ENCODE measurements around the gene UBR1.
"Not testable (repeated sequence)": the region's sequence is repeated elsewhere in the genome, so short reads cannot be mapped to it uniquely, and the experiment has no call there.

Gene UBR1

DNA sequence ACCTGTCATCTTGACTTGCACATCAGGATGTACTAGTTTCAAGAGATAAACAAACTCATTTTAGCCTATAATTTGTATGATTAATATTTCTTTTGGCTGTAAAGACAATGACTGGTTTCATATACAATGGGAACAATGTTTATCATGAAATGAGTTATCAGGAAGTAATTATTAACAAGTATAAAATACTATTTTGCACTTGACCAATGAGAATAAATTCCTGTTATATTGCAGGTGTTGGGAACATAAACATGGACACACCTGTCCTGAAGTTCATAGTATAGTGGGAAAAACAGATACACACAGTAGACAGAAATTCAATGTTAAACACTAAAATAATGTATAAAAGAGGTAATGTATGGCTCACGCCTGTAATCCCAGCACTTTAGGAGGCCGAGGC lies 56.9 kb downstream of the UBR1 start:
- DNase-seq = no peak

DNA sequence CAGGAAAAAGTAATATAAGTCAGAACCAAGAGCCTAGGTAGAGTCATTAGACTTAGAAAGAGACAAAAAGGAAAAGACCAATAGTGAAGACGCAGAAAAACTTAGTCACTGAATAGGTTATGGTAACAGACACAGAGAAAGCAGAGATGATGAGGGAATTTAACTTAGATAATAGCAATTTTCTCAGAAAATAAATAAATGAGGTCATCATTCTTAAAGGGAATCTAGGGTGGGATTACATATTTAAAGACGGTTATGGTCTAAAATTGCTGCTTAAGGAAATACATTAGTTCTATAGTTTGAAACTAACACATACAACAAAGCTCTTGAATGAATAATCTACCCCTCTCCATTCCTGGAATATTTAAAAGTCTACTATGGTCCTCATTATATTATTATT lies 59.4 kb downstream of the UBR1 start:
- no peak for DNase-seq

DNA sequence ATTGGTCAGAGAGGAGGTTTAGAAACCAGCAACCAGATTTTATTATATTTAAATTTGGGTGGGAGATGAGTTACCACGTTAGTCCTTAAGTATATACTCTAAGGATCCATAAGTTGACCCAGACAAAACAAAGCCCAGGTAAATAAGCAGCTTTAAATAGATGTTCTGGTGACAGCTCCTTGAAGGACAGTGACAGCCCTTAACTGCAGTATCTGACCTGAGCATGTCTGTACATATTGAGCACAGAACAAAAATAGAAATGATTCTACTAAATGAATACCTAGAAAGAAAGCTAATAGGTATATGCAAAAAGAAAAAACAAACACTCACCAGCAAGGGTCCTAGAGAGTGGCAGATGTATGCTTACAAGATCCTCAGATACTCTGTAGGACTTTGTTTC lies 63.0 kb downstream of the UBR1 start:
- DNase-seq = no peak

DNA sequence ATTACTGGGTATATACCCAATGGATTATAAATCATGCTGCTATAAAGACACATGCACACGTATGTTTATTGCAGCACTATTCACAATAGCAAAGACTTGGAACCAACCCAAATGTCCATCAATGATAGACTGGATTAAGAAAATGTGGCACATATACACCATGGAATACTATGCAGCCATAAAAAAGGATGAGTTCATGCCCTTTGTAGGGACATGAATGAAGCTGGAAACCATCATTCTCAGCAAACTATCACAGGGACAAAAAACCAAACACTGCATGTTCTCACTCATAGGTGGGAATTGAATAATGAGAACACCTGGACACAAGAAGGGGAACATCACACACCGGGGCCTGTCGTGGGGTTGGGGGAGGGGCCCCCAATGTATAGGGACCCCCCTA lies 64.8 kb downstream of the UBR1 start:
- DNase-seq = not testable (repeated sequence)

DNA sequence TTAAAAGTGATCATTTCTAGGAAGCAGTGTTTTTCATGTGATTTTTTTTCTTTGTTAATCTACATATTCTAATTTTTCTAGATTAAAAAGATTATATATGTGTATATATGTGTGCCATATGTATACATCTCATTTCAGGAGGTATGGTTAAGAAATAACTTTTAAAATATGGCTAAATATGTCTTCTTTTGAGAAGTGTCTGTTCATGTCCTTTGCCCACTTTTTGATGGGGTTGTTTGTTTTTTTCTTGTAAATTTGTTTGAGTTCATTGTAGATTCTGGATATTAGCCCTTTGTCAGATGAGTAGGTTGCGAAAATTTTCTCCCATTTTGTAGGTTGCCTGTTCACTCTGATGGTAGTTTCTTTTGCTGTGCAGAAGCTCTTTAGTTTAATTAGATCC lies 70.6 kb downstream of the UBR1 start:
- not testable (repeated sequence) for DNase-seq

DNA sequence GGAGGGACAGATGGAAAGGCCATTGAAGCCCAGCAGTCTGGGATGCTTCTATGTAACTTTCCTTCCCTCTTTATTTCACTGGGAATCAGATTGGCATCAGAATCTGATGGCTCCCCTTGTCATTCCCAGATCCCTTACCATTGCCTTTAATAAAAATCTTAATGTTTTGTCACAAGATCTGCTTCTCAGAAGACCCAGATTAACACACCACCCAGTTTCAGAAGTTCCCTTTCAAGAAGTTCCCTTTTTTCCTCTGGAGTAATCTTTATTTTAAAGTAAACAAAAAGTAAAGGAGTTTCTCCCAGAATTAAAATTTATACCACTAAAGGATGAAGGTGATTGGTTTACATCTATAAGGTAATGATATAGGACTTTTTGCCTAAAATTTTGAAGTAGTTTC lies 76.4 kb downstream of the UBR1 start:
- DNase-seq = no peak

DNA sequence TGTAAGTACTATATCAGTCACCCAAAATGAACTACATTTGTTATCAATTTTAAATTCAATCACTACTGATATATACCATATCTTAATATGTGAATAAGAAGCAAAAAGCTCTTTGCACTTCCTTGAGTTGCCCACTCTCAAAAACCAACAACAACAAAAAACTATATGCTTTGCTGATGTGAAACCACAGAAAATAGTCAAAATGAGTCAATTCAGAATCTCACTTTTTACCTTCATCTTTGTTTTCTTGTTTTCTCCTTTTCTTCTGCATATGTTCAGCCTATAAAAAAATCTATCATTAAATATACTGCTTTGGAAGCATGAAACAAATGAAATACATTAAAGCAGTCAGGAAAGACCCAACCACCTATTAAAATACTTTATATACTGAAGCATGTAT lies 80.7 kb downstream of the UBR1 start:
- no peak for DNase-seq

DNA sequence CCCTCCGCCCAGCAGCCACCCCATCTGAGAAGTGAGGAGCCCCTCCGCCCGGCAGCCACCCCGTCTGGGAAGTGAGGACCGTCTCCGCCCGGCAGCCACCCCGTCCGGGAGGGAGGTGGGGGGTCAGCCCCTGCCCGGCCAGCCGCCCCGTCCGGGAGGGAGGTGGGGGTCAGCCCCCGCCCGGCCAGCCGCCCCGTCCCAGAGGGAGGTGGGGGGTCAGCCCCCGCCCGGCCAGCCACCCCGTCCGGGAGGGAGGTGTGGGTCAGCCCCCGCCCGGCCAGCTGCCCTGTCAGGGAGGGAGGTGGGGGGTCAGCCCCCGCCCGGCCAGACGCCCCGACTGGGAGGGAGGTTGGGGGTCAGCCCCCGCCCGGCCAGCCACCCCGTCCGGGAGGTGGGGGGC lies 91.2 kb downstream of the UBR1 start:
- not testable (repeated sequence) for DNase-seq

DNA sequence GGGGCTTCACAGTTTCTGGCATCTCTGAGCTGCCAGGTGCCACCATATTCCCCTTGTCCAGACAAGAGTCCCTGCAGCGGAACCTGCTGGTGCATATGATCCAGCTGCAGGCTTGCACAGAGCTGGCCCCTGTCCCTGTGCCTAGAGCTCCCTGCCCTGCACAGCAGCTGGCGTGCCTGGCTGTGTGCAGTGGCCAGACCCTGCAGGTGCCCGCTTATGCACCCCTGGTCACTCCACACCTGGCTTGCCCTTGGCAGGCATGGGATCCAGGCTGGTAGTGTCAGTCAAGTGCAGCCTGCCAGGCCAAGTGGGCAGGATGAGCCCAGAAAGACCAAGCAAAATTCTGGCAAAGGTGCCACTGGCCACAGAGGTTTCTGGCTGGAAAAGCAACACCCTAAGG lies 96.6 kb downstream of the UBR1 start:
- no peak for DNase-seq

DNA sequence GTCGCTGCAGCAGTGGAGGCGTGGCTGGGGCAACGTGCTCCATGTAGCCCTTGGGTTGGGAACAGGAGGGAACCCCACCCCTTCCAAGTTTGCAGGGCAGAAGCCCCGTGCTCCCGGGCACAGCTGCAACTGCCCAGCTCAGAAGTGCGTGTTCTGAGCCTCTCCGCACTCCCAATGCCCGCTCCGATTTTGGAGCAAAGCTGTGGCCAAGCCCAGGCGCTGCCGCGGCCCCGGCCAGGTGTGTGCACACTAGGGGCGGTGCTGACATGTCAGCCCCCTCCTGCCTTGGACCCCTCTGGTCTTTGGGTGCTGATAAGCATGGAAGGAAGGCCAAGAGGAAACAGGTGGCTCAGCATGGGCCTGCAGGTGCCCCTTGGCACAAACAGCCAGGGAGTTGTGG lies 97.7 kb downstream of the UBR1 start:
- no peak for DNase-seq

DNA sequence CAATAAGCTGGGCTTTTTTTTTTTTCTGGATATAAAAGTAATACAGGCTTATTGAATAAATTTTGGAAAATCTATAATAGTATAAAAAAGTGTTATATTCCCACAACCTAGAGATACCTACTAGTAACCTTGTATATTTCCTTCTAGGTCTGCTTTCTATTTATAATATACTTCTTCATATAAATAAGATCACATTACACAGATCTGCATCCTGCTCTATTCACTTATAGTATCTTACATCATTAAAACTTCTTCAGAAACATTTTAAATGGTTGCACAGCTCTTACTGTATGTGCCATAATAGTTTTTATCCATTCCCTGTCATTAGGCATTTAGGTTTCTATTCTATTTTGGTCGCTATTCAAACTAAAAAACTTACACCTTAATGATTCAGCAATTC lies 98.3 kb downstream of the UBR1 start:
- DNase-seq = no peak

DNA sequence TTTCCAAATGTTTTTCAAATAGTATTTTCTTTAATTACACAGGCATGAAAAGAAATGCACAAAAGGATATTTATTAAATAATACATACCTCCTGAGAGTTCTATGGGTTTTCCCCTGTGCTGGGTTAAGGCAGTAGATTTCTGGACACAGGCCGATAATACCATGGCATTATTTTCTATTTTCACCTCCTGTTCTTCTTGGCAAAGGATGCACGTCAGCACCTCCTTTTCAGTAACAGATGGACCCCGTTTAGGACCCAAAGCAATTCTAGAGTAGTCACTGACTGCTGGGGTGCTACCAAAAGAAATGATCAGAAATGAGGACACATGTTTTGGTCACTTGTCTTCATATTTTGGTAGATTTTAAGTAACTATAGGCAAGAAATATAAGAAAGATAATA lies 98.8 kb downstream of the UBR1 start:
- no peak for DNase-seq

DNA sequence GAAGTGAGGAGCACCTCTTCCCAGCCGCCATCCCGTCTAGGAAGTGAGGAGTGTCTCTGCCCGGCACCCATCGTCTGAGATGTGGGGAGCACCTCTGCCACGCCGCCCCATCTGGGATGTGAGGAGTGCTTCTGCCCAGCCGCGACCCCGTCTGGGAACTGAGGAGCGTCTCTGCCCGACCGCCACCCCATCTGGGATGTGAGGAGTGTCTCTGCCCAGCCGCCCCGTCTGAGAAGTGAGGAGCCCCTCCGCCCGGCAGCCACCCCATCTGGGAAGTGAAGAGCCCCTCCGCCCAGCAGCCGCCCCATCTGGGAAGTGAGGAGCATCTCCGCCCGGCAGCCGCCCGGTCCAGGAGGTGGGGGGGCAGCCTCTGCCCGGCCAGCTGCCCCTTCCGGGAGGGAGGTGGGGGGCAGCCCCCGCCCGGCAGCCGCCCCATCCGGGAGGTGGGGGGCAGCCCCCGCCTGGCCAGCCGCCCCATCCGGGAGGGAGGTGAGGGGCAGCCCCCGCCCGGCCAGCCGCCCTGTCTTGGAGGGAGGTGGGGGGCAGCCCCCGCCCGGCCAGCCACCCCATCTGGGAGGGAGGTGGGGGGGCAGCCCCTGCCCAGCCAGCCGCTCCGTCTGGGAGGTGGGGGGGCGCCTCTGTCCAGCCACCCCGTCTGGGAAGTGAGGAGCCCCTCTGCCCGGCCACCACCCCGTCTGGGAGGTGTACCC lies 100.8 kb downstream of the UBR1 start:
- DNase-seq = not testable (repeated sequence)

DNA sequence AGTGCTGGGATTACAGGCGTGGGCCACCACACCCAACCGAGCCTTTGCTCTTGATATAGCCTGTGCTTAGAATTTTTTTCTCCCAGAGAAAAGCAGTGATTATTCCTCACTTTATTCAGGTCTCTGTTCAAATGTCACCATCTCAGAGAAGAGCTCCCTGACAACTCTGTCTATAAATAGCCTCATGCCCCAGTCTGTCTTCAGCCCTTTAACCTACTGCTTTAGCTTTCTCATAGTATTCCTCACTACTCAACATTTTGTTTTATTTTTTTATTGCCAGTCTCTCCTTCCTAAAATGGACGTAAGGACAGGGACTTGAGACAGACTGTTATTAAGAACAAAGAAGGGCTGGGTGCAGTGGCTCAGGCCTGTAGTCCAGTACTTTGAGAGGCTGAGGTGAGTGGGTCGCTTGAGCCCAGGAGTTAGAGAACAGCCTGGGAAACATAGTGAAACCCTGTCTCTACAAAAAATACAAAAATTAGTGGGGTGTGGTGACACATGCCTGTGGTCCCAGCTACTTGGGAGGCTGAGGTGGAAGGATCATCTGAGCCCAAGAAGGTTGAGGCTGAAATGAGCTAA lies 106.5 kb downstream of the UBR1 start:
- no peak for DNase-seq

DNA sequence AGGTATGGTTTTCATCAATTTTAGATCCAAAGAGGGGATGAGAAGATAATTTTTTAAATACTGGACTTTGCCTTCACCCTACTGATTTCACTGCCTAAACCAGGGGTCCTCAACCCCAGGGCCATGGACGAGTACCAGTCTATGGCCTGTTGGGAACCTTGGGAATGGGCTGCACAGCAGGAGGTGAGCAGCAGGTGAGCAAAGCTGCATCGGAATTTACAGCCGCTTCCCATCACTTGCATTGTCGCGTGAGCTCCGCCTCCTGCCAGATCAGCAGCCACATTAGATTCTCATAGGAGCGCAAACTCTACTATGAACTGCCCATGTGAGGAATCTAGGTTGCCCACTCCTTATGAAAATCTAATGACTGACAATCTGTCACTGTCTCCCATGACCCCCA lies 109.0 kb downstream of the UBR1 start:
- DNase-seq = no peak

DNA sequence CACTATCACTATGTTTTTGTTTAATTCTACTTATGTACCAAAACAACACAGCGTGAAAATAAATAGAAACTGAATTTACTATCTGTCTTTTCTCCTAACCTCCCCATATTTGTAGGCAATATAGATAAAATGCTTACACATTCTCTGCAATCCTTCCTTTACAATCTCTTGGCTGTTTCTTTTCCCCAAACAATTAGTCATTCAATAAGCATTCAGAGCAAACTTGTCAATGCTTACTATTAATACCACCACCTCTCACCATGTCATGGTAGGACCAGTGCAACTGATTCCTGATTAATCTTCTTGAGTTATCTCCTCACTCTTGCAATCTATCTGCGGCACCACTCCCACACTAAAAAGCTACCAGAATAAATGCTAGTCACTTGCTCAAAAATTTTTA lies 111.3 kb downstream of the UBR1 start:
- no peak for DNase-seq

DNA sequence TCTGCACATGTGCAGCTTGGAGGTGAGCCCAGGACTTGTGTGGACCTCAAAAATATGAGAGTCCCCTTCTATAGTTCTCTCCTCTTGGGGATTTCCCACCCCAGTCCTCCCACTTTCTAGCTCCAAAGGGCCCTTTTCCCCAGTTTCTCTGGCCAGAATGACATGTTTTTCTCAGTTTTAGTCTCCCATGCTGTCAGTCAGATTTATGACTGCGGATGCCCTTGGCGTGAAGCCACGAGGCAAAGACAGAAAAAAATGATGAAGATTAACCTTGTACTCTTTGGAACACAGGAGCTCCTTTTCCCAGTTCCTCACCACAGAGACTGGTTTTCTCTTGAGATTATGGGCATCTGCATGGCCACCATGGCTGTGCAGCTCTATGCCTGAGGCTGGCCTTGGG lies 113.2 kb downstream of the UBR1 start:
- DNase-seq = no peak

DNA sequence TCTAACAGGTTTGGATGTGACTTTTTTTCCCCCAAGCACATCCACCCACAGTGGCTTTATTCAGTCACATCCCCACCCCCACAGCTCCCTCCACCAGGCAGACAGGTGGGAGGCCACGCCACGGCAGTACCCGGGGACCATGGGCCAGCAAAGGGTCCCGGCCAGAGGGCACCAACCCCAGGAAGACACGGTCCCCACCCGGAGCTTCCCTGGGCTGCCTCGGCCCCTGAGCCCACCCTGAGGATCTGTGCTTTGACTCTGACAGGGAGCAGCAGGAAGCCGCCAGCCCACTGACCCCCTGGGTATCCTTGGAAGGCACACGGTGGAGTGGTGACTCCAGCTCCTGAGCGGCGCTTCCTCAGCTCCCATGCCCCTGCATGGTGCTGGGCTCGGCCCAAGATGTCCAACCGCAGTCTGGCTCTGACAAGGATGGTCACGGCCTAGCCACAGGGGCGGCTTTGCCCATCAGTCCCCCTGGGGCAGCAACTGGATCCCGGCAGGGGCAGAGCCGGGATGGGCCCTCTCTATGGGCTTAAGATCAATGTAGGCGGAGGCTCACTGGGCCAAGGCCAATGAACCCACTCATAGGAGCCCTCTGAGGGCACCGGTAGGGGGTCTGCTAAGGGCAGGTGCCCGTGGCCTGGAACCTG lies 119.0 kb downstream of the UBR1 start:
- no peak for DNase-seq

DNA sequence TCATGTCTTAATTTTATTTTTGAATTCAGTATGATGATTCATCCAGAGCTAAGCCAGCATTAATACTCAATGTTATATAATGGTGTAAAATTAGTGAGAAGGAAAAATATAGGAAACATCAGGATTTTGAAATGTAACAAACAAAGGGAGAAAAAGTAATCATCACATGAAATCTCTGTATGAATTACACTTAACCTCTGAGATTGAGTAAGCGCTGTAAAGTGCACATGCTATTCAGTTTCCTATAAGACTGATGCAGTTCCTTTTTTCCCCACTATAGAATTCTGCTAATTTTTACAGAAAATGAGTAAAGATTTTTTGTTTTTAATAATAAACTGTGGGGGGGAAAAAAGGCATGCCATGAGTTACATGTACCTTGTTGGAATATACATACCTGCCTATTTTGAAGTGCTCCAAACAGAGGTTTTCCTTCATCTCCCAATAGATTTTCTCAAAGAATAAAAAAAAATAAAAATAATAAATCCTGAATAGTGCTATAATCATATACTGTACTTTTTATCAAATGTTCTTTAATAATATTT lies 121.3 kb downstream of the UBR1 start:
- no peak for DNase-seq

DNA sequence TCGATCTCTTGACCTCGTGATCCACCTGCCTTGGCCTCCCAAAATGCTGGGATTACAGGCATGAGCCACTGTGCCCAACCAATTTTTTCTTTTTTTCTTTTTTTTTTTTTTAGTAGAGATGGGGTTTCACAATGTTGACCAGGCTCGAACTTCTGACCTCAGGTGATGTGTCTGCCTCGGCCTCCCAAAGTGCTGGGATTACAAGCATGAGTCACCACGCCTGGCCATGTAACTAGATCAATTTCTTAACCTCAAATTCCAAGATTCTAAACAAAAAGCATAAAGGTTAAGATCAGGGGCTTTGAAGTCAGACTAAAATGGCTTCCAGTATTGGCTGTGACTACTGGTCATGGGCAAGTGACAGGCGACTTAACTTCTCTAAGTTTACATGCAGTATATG lies 126.7 kb downstream of the UBR1 start:
- DNase-seq = not testable (repeated sequence)

DNA sequence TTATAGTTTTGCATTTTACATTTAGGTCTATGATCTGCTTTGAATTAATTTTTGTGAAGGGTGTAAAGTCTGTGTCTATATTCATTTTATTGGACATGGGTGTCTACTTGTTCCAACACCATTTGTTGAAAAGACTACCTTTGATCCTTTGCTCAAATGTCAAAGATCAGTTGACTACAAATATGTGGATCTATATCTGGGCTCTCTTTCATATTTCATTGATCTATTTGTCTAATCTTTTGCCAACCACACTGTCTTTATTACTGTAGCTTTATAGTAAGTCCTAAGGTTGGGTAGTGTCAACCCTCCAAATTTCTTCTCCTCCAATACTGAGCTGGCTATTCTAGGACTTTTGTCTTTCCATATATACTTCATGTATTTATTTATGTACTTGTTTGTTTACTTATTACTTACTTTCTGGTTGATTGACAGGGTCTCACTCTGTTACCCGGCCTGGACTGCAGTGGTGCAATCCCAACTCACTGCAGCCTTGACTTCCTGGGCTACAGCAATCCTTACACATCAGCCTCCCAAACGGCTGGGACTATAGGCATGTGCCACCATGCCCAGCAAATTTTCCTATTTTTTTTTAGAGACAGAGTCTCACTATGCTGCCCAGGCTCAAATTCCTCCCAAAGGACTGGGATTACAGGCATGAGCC lies 131.5 kb downstream of the UBR1 start:
- no peak for DNase-seq

DNA sequence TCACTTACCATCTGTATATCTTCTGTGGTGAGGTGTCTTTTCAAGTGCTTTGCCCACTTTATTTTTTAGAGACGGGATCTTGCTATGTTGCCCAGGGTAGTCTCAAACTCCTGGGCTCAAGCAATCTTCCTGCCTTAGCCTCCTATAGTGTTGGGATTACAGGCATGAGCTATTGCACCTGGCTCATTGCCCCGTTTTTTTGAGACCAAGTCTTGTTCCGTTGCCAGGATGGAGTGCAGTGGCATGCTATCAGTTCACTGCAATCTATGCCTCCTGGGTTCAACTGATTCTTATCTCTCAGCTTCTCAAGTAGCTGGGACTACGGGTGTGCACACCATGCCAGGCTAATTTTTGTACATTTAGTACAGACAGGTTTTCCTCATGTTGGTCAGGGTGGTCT lies 132.7 kb downstream of the UBR1 start:
- no peak for DNase-seq

DNA sequence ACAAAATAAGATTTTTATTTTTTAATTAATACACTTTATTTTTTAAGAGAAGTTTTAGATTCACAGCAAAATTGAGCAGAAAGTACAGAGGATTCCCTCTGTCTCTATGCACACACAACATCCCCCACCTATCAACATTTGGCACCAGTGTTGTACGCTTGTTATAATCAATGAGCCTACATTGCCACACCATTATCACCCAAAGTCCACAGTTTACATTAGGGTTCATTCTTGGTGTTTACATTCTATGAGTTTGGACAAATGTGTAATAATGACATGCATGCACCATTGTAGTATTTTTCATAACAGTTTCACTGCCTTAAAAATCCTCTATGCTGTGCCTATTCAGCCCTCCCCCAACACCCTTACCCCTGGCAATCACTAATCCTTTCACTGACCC lies 134.0 kb downstream of the UBR1 start:
- no peak for DNase-seq

DNA sequence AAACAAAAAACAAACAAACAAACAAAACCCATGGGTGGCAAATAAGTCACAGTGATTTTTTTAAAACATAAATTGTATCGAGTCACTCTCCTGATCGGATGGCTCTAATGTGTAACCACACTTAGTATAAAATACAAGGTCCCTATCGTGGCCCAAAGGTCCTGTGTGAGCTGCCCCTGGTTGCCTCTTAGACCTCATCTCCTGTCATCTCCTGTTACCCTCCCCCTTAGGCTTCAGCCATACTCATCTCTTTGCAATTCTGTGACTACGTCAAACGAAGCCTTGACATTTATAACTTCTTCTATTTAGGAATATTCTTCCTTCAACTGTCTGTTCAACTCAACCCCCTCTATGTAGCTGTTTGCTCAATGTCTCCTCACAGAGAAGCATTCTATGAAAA lies 141.4 kb downstream of the UBR1 start:
- DNase-seq = no peak

Data from stimulated activated CD4-positive, alpha-beta T cell treated with anti-CD3 and anti-CD28 coated beads, Interleukin-2, amount 100 ng/mL, for 24 hours (primary cell).